ENCODE data around the gene AGBL4.

GRCh38 chr1:48923116-48923515 lies 1100.6 kb downstream of the AGBL4 start:
- TF ChIP-seq CTCF (IDR thresholded peaks at IDR 0.05): no peak
- TF ChIP-seq ZFX (IDR thresholded peaks at IDR 0.05; ENCODE audit: borderline replicate concordance): no peak

All from 22Rv1 (cell line).